ENCODE data around the gene FAM135A. TPM values are rescaled to one million over a fixed set of nuclear protein-coding genes. Genes with fewer than 3 reads are reported as not detected.

Gene FAM135A
- total RNA-seq (2021): 25.0 and 31.0 TPM in 2 replicates
- long read RNA-seq, partial matches to known transcripts: 41 of 111 reads
- long read RNA-seq, other reads (novel, unspliced or antisense): 70 of 111 reads

DNA sequence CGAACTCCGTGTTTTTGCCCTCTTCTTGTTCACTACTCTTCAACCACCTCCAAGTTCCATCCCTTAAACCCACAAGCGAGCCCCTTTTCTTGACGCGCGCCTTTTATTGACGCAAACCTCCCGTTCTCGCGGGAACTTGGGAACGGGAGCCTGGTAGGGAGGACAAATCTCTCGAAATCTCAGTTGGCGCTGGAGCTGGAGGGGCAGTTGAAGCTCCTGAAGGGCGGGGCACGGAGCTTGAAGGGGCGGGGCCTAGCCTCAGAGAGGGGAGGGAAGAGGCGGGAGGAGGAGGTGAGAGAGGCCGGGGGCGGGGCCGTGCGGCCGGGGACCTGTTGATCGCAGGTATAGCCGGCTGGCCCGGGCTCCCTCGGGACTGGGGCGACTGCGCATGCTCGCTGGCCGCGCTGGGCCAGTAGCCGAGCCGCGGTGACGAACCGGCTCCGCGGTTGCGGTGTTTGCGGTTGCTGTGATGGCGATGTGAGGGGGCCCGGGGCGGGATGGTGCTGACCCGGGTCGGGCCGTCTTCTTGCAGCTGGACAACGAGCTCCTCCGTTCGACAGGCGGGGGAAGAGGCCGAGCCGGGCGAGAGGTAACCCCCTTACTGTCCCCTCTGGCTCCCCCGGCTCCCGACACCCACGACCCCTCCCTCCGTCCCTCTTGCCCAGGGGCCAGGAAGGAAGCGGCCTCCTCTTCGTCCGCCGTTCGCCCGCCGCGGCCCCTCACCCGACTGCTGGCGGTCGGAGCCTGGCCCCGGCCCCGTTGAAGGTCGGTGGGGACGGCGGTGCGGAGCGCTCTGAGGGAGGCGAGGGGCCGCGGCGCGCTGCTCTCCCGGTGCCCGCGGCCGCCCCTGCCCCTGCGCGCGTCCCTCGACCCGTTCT is at the start of gene FAM135A:
Gene FAM135A, plus strand, starts transcription at position 395 of the 878 bp plus-strand sequence. CDS start 14,835 bp downstream, outside the sequence.
- no peaks in the 10 kb centered on the region for H3K9me3 ChIP-seq (ENCODE audit: control insufficient read depth, low read depth, low read length)
- peaks cover 3% of the 10 kb centered on the region for H4K20me1 ChIP-seq (ENCODE audit: control insufficient read depth, insufficient read depth, insufficient read length)
- peak within 1 kb of the TSS; percentile 76 for H2AFZ ChIP-seq (ENCODE audit: low read length)
- Mint-ChIP-seq H3K4me3 (peak within 1 kb of the TSS; percentile 90 to 99), H3K4me1 (peaks cover 9 to 14% of the 10 kb centered on the region in 2 experiments), H3K36me3 (ENCODE audit: insufficient read depth in 1 of 3, low read depth in 3 of 3) (peaks cover under 1 to 11% (median 11%) of the 10 kb centered on the region in 3 experiments), H3K27ac (peak within 1 kb of the TSS; percentile 98 to 99 (median 99)), H3K27me3 (ENCODE audit: low read depth) (no peaks in the 10 kb centered on the region; the same call in 1 of the 2 replicates), H3K9me3 (peaks cover 0 to 3% of the 10 kb centered on the region in 2 experiments; a peak in 1 of 5 replicates)
- no peak within 1 kb of the TSS for H2BK120ac ChIP-seq (ENCODE audit: low read depth, low read length, poor library complexity, severe bottlenecking)
- H3K9ac ChIP-seq (ENCODE audit: extremely low read depth, insufficient read length, low read length): peak within 1 kb of the TSS; percentile 98
- peak within 1 kb of the TSS; percentile 75 for H4K5ac ChIP-seq (ENCODE audit: insufficient read length, low read depth, low read length)
- H3K79me2 ChIP-seq (ENCODE audit: insufficient read depth, low read length): peaks cover 3% of the 10 kb centered on the region; the same call in 1 of the 2 replicates
- H3K4me2 ChIP-seq (ENCODE audit: insufficient read depth, insufficient read length, low read length): peak within 1 kb of the TSS; percentile 99
- TF ChIP-seq, protein P1, sequence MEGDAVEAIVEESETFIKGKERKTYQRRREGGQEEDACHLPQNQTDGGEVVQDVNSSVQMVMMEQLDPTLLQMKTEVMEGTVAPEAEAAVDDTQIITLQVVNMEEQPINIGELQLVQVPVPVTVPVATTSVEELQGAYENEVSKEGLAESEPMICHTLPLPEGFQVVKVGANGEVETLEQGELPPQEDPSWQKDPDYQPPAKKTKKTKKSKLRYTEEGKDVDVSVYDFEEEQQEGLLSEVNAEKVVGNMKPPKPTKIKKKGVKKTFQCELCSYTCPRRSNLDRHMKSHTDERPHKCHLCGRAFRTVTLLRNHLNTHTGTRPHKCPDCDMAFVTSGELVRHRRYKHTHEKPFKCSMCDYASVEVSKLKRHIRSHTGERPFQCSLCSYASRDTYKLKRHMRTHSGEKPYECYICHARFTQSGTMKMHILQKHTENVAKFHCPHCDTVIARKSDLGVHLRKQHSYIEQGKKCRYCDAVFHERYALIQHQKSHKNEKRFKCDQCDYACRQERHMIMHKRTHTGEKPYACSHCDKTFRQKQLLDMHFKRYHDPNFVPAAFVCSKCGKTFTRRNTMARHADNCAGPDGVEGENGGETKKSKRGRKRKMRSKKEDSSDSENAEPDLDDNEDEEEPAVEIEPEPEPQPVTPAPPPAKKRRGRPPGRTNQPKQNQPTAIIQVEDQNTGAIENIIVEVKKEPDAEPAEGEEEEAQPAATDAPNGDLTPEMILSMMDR (conservative IDR thresholded peaks at IDR 0.05): no peak
- no peaks in the 10 kb centered on the region for H3K27me3 ChIP-seq (ENCODE audit: insufficient read depth, low read length)
- no peak within 1 kb of the TSS for H3T11ph ChIP-seq (ENCODE audit: low read length)
- peaks cover 11% of the 10 kb centered on the region for H3K23me2 ChIP-seq (ENCODE audit: insufficient read length, low read depth, low read length, poor library complexity, severe bottlenecking)
- H3K56ac ChIP-seq (ENCODE audit: insufficient read length, low read depth, low read length): no peak within 1 kb of the TSS
- H3K14ac ChIP-seq (ENCODE audit: insufficient read depth, low read length): peak within 1 kb of the TSS; percentile 98
- no peak within 1 kb of the TSS for H3K27ac ChIP-seq (ENCODE audit: insufficient read length, low read depth, low read length)
- no peaks in the 10 kb centered on the region for H3K79me1 ChIP-seq (ENCODE audit: insufficient read depth, low read depth, low read length, poor library complexity, severe bottlenecking)
- H2AK5ac ChIP-seq (ENCODE audit: insufficient read length, low read length): no peak within 1 kb of the TSS
- no peak within 1 kb of the TSS for H3K23ac ChIP-seq (ENCODE audit: insufficient read length, low read depth, low read length)
- no peaks in the 10 kb centered on the region for H3K4me1 ChIP-seq (ENCODE audit: insufficient read depth, low read length)
- H4K8ac ChIP-seq (replicated peaks; ENCODE audit: insufficient read length, low read depth, low read length): no peak within 1 kb of the TSS
- peak; percentile 99 for DNase-seq
- no peak within 1 kb of the TSS for H2BK20ac ChIP-seq (ENCODE audit: low read depth, low read length, poor library complexity, severe bottlenecking)
- no peak within 1 kb of the TSS for H4K91ac ChIP-seq (ENCODE audit: insufficient read length, low read depth, low read length)
- H2BK5ac ChIP-seq (ENCODE audit: insufficient read length, low read length): peak within 1 kb of the TSS; percentile 22
- H3K4ac ChIP-seq (ENCODE audit: low read depth, low read length): no peak within 1 kb of the TSS; the same call in 1 of the 2 replicates
- H2BK15ac ChIP-seq (ENCODE audit: low read depth, low read length): no peak within 1 kb of the TSS
- WGBS (ENCODE audit: extremely low coverage, insufficient read length, low lambda C conversion rate): no CpG with 5 or more reads among the region's 89 CpGs
- H3K18ac ChIP-seq (ENCODE audit: insufficient read length, low read depth, low read length): peak within 1 kb of the TSS; percentile 95
- H2BK12ac ChIP-seq (ENCODE audit: insufficient read length, low read depth, low read length): no peak within 1 kb of the TSS
